ENCODE data around the gene NPHP1.

DNA sequence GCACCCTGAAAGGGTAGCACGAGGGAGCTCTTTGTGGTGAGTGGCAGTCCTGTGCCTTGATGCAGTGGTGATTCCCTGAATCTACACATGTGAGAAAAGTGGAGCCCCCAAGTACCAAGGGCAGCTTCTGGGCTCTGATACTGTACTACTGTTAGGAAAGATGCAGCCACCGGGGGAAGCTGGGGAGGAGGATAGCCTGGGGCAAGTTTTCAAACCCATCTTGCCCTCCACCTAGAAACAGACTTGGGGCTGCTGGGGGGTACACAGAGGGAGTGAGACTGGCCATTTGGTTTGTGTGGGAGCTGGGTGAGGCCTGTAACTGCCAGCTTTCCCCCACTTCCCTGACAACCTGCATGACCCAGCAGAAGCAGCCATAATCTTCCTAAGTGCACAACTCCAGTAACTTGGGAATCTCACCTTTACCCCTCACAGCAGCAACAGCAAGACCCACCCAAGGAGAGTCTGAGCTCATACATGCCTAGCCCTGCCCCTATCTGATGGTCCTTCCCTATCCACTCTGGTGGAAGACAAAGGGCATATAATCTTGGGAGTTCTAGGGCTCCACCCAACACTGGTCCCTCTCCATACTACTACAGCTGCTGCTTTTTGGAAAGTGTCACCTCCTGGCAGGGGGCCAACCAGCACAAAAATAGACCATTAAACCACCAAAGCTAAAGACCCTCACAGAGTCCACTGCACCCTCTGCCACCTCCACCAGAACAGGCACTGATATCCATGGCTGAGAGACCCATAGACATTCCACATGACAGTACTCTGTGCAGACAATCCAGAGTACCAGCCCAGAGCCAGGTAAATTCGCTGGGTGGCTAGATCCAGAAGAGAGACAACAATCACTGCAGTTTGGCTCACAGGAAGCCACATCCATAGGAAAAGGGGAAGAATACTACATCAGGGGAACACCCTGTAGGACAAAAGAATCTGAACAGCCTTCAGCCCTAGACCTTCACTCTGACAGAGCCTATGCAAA is 97.4 kb downstream of the NPHP1 start:
- TF ChIP-seq, protein P1, sequence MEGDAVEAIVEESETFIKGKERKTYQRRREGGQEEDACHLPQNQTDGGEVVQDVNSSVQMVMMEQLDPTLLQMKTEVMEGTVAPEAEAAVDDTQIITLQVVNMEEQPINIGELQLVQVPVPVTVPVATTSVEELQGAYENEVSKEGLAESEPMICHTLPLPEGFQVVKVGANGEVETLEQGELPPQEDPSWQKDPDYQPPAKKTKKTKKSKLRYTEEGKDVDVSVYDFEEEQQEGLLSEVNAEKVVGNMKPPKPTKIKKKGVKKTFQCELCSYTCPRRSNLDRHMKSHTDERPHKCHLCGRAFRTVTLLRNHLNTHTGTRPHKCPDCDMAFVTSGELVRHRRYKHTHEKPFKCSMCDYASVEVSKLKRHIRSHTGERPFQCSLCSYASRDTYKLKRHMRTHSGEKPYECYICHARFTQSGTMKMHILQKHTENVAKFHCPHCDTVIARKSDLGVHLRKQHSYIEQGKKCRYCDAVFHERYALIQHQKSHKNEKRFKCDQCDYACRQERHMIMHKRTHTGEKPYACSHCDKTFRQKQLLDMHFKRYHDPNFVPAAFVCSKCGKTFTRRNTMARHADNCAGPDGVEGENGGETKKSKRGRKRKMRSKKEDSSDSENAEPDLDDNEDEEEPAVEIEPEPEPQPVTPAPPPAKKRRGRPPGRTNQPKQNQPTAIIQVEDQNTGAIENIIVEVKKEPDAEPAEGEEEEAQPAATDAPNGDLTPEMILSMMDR (IDR thresholded peaks at IDR 0.05; ENCODE audit: control extremely low read depth in 1 of 3, insufficient read depth in 1 of 3, low read depth in 1 of 3, low read length in 3 of 3) = no peak
- TF ChIP-seq EZH2 (IDR thresholded peaks at IDR 0.05; ENCODE audit: low read depth, low read length, severe bottlenecking) (no peak), RFX5 (IDR thresholded peaks at IDR 0.05; ENCODE audit: borderline replicate concordance, low read depth, low read length) (no peak), POLR2A (IDR thresholded peaks at IDR 0.05; ENCODE audit: control extremely low read depth in 1 of 2, low read depth in 2 of 2, low read length in 2 of 2) (no peak), RNF2 (IDR thresholded peaks at IDR 0.05; ENCODE audit: borderline replicate concordance, low read depth, low read length, missing control alignments, poor library complexity, severe bottlenecking) (no peak)
